Sigmoid colon (tissue), 4 donors: ENCODE measurements around the gene PCDHA7.

Source experiments
- CTCF ChIP-seq, 4 experiments: fragments of 450-650 bp in 3 of 4; fragments of 200-600 bp in 1 of 4; IDR thresholded peaks; one replicate each; pipeline ENCODE4 v1.5.1; 2016 to 2019; ENCODE audit warnings: antibody characterized with exemption in 4 of 4, mild to moderate bottlenecking in 3 of 4, moderate library complexity in 2 of 4
- EP300 ChIP-seq, 4 donors: sonication (generic); formaldehyde crosslinking; IDR thresholded peaks; one replicate each; pipeline ENCODE4 v1.6.1; 2017; ENCODE audit warnings: antibody characterized with exemption in 4 of 4
- POLR2A ChIP-seq, 2 donors: fragments of 450-650 bp; IDR thresholded peaks; one replicate each; pipeline ENCODE4 v1.6.1; 2016; ENCODE audit warnings: antibody characterized with exemption in 2 of 2, mild to moderate bottlenecking in 2 of 2, moderate library complexity in 2 of 2
- POLR2AphosphoS5 ChIP-seq, 4 donors: sonication (generic); formaldehyde crosslinking; IDR thresholded peaks; one replicate each; pipeline ENCODE4 v1.6.1; 2017; ENCODE audit warnings: antibody characterized with exemption in 4 of 4

- TF ChIP-seq CTCF (IDR thresholded peaks at IDR 0.05) (no peak), POLR2AphosphoS5 (IDR thresholded peaks at IDR 0.05) (no peak), EP300 (IDR thresholded peaks at IDR 0.05) (no peak), POLR2A (IDR thresholded peaks at IDR 0.05) (no peak)
Measured at GRCh38 chr5:140868721-140869554, 34.9 kb downstream of the PCDHA7 start, which contains the start of gene PCDHA11.
